Tibial nerve (tissue), 4 donors: ENCODE results near the gene EFTUD2. TPM values are rescaled to one million over a fixed set of nuclear protein-coding genes. Genes with fewer than 3 reads are reported as not detected.

Experiments
- DNase-seq, 2 donors: peaks; one replicate each; pipeline ENCODE4 v3.0.0-alpha.2; 2019; ENCODE audit warnings: low spot score in 2 of 2
- H3K27ac ChIP-seq, 4 donors: fragments of 200-600 bp; sonication (generic) in 3 of 4; one replicate each; pipeline ENCODE4 v1.5.1; 2017 to 2019; ENCODE audit warnings: mild to moderate bottlenecking in 1 of 4
- H3K27me3 ChIP-seq, 2 donors: fragments of 200-600 bp; sonication (generic) in 1 of 2; one replicate each; pipeline versions ENCODE4 v1.5.1 to v1.6.0; 2017 to 2019
- H3K36me3 ChIP-seq, 3 donors: fragments of 200-600 bp; sonication (generic); one replicate each; pipeline ENCODE4 v1.5.1; 2018 to 2019
- H3K4me1 ChIP-seq, 4 donors: fragments of 200-600 bp; sonication (generic) in 3 of 4; one replicate each; pipeline ENCODE4 v1.5.1; 2017 to 2019
- H3K4me3 ChIP-seq, 4 donors: fragments of 200-600 bp; sonication (generic) in 3 of 4; one replicate each; pipeline ENCODE4 v1.5.1; 2017 to 2019; ENCODE audit warnings: mild to moderate bottlenecking in 1 of 4, moderate library complexity in 1 of 4
- H3K9me3 ChIP-seq, 4 donors: fragments of 200-600 bp; sonication (generic) in 3 of 4; one replicate each; pipeline ENCODE4 v1.5.1; 2017 to 2019
- CTCF ChIP-seq, 5 experiments: fragments of 200-600 bp in 3 of 5; fragments of 450-650 bp in 2 of 5; sonication (generic) in 3 of 5; IDR thresholded peaks; one replicate each; pipeline ENCODE4 v1.5.1; 2016 to 2019; ENCODE audit warnings: antibody characterized with exemption in 5 of 5, mild to moderate bottlenecking in 3 of 5, moderate library complexity in 2 of 5
- EP300 ChIP-seq, 2 donors: sonication (generic); formaldehyde crosslinking; IDR thresholded peaks; one replicate each; pipeline ENCODE4 v1.6.1; 2017; ENCODE audit warnings: antibody characterized with exemption in 2 of 2, mild to moderate bottlenecking in 1 of 2
- POLR2A ChIP-seq, 2 donors: fragments of 450-650 bp; IDR thresholded peaks; one replicate each; pipeline ENCODE4 v1.6.1; 2017; ENCODE audit warnings: antibody characterized with exemption in 2 of 2, mild to moderate bottlenecking in 2 of 2, moderate library complexity in 2 of 2
- WGBS, 2 donors: methylation state at CpG; one replicate each; pipeline ENCODE4 v1.1.5; 2018; 5-methylcytosine and 5-hydroxymethylcytosine counted together
- total RNA-seq, 4 donors: library from RNA; depleted of rRNA; stranded (reverse); fragments of >200 nt; gene quantifications; one replicate each; pipeline ENCODE4 v1.1.0, GENCODE V29; 2016

Gene EFTUD2
- total RNA-seq, 4 donors from 2014 or later, result 48.9 to 137 (median 57.0) TPM

- H3K9me3 ChIP-seq, result no peaks in the 10 kb centered on the region
- no peaks in the 10 kb centered on the region for H3K27me3 ChIP-seq
- no peak for DNase-seq
- peaks cover 2 to 98% (median 43%) of the 10 kb centered on the region in 3 donors for H3K36me3 ChIP-seq
- no peak overlapping the region for H3K4me3 ChIP-seq
- TF ChIP-seq POLR2A (IDR thresholded peaks at IDR 0.05), result no peak
- TF ChIP-seq EP300 (IDR thresholded peaks at IDR 0.05), result no peak
- TF ChIP-seq CTCF (IDR thresholded peaks at IDR 0.05), result no peak
- no peak overlapping the region for H3K27ac ChIP-seq
- WGBS, 2 donors, result 93 to 98% methylated on average over 5 of the region's 5 CpGs
- no peaks in the 10 kb centered on the region for H3K4me1 ChIP-seq
Measured at GRCh38 chr17:44854192-44854591, 45.1 kb downstream of the EFTUD2 start.

GRCh38 chr17:44850612-44851011 lies 48.6 kb downstream of the EFTUD2 start:
- WGBS, 2 donors, result 57 to 67% methylated on average over 5 of the region's 5 CpGs
- Histone ChIP-seq H3K4me3 (no peak overlapping the region), H3K27me3 (no peaks in the 10 kb centered on the region), H3K9me3 (no peaks in the 10 kb centered on the region), H3K36me3 (peaks cover 0 to 65% (median 28%) of the 10 kb centered on the region in 3 donors), H3K4me1 (no peaks in the 10 kb centered on the region), H3K27ac (no peak overlapping the region)
- no peak for TF ChIP-seq CTCF (IDR thresholded peaks at IDR 0.05)
- no peak for TF ChIP-seq EP300 (IDR thresholded peaks at IDR 0.05)
- no peak for TF ChIP-seq POLR2A (IDR thresholded peaks at IDR 0.05)
- DNase-seq, result no peak

- Histone ChIP-seq H3K9me3 (no peaks in the 10 kb centered on the region), H3K36me3 (peaks cover 0 to 60% (median 28%) of the 10 kb centered on the region in 3 donors), H3K4me3 (no peak overlapping the region), H3K27me3 (no peaks in the 10 kb centered on the region), H3K4me1 (no peaks in the 10 kb centered on the region), H3K27ac (no peak overlapping the region)
- TF ChIP-seq EP300 (IDR thresholded peaks at IDR 0.05), result no peak
- 85 to 86% methylated on average over 7 of the region's 7 CpGs for WGBS, 2 donors
- no peak for DNase-seq
Measured at GRCh38 chr17:44850025-44850424, 49.2 kb downstream of the EFTUD2 start.

GRCh38 chr17:44848961-44849489 lies 50.2 kb downstream of the EFTUD2 start:
- no peak for DNase-seq
- H3K27ac ChIP-seq, result no peak overlapping the region
- TF ChIP-seq EP300 (IDR thresholded peaks at IDR 0.05) (no peak), POLR2A (IDR thresholded peaks at IDR 0.05) (no peak), CTCF (IDR thresholded peaks at IDR 0.05) (no peak)
- H3K9me3 ChIP-seq, result no peaks in the 10 kb centered on the region
- H3K4me3 ChIP-seq, result no peak overlapping the region
- no peaks in the 10 kb centered on the region for H3K4me1 ChIP-seq
- 86 to 89% methylated on average over 12 of the region's 12 CpGs for WGBS, 2 donors
- H3K27me3 ChIP-seq, result no peaks in the 10 kb centered on the region
- H3K36me3 ChIP-seq, result peaks cover 0 to 50% (median 18%) of the 10 kb centered on the region in 3 donors

GRCh38 chr17:44848257-44848795 lies 50.9 kb downstream of the EFTUD2 start:
- no peak for DNase-seq
- Histone ChIP-seq H3K9me3 (no peaks in the 10 kb centered on the region), H3K27me3 (no peaks in the 10 kb centered on the region), H3K27ac (no peak overlapping the region), H3K4me1 (no peaks in the 10 kb centered on the region), H3K4me3 (no peak overlapping the region), H3K36me3 (peaks cover 0 to 43% (median 11%) of the 10 kb centered on the region in 3 donors)
- TF ChIP-seq CTCF (IDR thresholded peaks at IDR 0.05) (no peak), POLR2A (IDR thresholded peaks at IDR 0.05) (no peak), EP300 (IDR thresholded peaks at IDR 0.05) (no peak)
- 58 to 69% methylated on average over 6 of the region's 6 CpGs for WGBS, 2 donors
